Measurements from ENCODE around the gene HBZ. TPM values are rescaled to one million over a fixed set of nuclear protein-coding genes. Genes with fewer than 3 reads are reported as not detected.
"Not testable (repeated sequence)": the region's sequence is repeated elsewhere in the genome, so short reads cannot be mapped to it uniquely, and the experiment has no call there.

Gene HBZ
- total RNA-seq, 4 donors from 2014 or later = not detected

DNA sequence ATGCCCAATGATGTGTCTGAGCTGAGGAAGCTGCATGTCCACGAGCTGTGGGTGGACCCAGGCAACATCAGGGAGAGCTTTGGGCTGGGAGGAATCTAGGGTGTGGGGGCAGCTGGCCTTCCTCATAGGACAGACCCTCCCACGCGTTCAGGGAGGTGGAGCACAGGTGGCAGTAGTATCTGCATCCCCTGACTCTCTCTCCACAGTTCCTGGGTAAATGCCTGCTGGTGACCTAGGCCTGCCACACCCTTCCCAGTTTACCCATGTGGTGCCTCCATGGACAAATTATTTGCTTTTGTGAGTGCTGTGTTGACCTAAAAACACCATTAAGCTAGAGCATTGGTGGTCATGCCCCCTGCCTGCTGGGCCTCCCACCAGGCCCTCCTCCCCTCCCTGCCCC lies 16.6 kb downstream of the HBZ start:
- DNase-seq (ENCODE audit: low spot score in 2 of 2) = no peak
- TF ChIP-seq POLR2A (IDR thresholded peaks at IDR 0.05) (no peak), CTCF (IDR thresholded peaks at IDR 0.05) (no peak)
- no peak overlapping the region for H3K4me3 ChIP-seq (ENCODE audit: low read depth, poor library complexity, severe bottlenecking)
- intact Hi-C loops (cut with DNase I; ENCODE audit: low total_unique reads) = no loop called here
- WGBS, 2 donors = 27 to 29% methylated on average over 3 of the region's 3 CpGs

GRCh38 chr16:170088-170507 lies 17.7 kb downstream of the HBZ start:
- H3K4me3 ChIP-seq (ENCODE audit: low read depth, poor library complexity, severe bottlenecking); intact Hi-C loops (cut with DNase I; ENCODE audit: low total_unique reads); DNase-seq (ENCODE audit: low spot score in 2 of 2): not testable (repeated sequence)
- 1% methylated on average over 5 of the region's 5 CpGs for WGBS, 2 donors

GRCh38 chr16:170788-171187 lies 18.3 kb downstream of the HBZ start:
- 93 to 97% methylated on average over 1 of the region's 1 CpG for WGBS, 2 donors
- intact Hi-C loops (cut with DNase I; ENCODE audit: low total_unique reads) = no loop called here
- no peak for DNase-seq (ENCODE audit: low spot score in 2 of 2)
- TF ChIP-seq CTCF (IDR thresholded peaks at IDR 0.05) (no peak), POLR2A (IDR thresholded peaks at IDR 0.05) (no peak)
- H3K4me3 ChIP-seq (ENCODE audit: low read depth, poor library complexity, severe bottlenecking) = no peak overlapping the region

GRCh38 chr16:172374-172941 lies 20.0 kb downstream of the HBZ start, which contains the start of gene HBA2:
Gene HBA2 (plus strand): TSS chr16:172876. CDS start chr16:172913, 37 bp downstream.
- H3K4me3 ChIP-seq (ENCODE audit: low read depth, poor library complexity, severe bottlenecking); intact Hi-C loops (cut with DNase I; ENCODE audit: low total_unique reads); DNase-seq (ENCODE audit: low spot score in 2 of 2): not testable (repeated sequence)
- WGBS, 2 donors = no CpG with 5 or more reads among the region's 74 CpGs

DNA sequence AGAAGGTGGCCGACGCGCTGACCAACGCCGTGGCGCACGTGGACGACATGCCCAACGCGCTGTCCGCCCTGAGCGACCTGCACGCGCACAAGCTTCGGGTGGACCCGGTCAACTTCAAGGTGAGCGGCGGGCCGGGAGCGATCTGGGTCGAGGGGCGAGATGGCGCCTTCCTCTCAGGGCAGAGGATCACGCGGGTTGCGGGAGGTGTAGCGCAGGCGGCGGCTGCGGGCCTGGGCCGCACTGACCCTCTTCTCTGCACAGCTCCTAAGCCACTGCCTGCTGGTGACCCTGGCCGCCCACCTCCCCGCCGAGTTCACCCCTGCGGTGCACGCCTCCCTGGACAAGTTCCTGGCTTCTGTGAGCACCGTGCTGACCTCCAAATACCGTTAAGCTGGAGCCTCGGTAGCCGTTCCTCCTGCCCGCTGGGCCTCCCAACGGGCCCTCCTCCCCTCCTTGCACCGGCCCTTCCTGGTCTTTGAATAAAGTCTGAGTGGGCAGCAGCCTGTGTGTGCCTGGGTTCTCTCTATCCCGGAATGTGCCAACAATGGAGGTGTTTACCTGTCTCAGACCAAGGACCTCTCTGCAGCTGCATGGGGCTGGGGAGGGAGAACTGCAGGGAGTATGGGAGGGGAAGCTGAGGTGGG lies 20.9 kb downstream of the HBZ start:
- H3K4me3 ChIP-seq (ENCODE audit: low read depth, poor library complexity, severe bottlenecking); DNase-seq (ENCODE audit: low spot score in 2 of 2); intact Hi-C loops (cut with DNase I; ENCODE audit: low total_unique reads): not testable (repeated sequence)
- WGBS, 2 donors = 8% methylated on average over 11 to 18 of the region's 44 CpGs

DNA sequence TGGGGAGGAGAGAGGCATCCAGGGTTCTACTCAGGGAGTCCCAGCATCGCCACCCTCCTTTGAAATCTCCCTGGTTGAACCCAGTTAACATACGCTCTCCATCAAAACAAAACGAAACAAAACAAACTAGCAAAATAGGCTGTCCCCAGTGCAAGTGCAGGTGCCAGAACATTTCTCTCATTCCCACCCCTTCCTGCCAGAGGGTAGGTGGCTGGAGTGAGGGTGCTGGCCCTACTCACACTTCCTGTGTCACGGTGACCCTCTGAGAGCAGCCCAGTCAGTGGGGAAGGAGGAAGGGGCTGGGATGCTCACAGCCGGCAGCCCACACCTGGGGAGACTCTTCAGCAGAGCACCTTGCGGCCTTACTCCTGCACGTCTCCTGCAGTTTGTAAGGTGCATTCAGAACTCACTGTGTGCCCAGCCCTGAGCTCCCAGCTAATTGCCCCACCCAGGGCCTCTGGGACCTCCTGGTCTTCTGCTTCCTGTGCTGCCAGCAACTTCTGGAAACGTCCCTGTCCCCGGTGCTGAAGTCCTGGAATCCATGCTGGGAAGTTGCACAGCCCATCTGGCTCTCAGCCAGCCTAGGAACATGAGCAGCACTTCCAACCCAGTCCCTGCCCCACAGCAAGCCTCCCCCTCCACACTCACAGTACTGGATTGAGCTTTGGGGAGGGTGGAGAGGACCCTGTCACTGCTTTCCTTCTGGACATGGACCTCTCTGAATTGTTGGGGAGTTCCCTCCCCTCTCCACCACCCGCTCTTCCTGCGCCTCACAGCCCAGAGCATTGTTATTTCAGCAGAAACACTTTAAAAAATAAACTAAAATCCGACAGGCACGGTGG lies 21.7 kb downstream of the HBZ start:
- intact Hi-C loops (cut with DNase I; ENCODE audit: low total_unique reads); DNase-seq (ENCODE audit: low spot score in 2 of 2); H3K4me3 ChIP-seq (ENCODE audit: low read depth, poor library complexity, severe bottlenecking): not testable (repeated sequence)
- WGBS, 2 donors = 13 to 18% methylated on average over 5 to 8 of the region's 13 CpGs

- no peak for DNase-seq (ENCODE audit: low spot score in 2 of 2)
- intact Hi-C loops (cut with DNase I; ENCODE audit: low total_unique reads) = no loop called here
- TF ChIP-seq POLR2A (IDR thresholded peaks at IDR 0.05) = no peak
- no peak for TF ChIP-seq CTCF (IDR thresholded peaks at IDR 0.05)
- H3K4me3 ChIP-seq (ENCODE audit: low read depth, poor library complexity, severe bottlenecking) = no peak overlapping the region
- WGBS, 2 donors = 23 to 26% methylated on average over 8 of the region's 8 CpGs
These were observed 22.8 kb downstream of the HBZ start for GRCh38 chr16:175011-175949.

GRCh38 chr16:176006-176405 lies 23.6 kb downstream of the HBZ start:
- H3K4me3 ChIP-seq (ENCODE audit: low read depth, poor library complexity, severe bottlenecking); DNase-seq (ENCODE audit: low spot score in 2 of 2); intact Hi-C loops (cut with DNase I; ENCODE audit: low total_unique reads): not testable (repeated sequence)
- WGBS, 2 donors = no CpG with 5 or more reads among the region's 39 CpGs

DNA sequence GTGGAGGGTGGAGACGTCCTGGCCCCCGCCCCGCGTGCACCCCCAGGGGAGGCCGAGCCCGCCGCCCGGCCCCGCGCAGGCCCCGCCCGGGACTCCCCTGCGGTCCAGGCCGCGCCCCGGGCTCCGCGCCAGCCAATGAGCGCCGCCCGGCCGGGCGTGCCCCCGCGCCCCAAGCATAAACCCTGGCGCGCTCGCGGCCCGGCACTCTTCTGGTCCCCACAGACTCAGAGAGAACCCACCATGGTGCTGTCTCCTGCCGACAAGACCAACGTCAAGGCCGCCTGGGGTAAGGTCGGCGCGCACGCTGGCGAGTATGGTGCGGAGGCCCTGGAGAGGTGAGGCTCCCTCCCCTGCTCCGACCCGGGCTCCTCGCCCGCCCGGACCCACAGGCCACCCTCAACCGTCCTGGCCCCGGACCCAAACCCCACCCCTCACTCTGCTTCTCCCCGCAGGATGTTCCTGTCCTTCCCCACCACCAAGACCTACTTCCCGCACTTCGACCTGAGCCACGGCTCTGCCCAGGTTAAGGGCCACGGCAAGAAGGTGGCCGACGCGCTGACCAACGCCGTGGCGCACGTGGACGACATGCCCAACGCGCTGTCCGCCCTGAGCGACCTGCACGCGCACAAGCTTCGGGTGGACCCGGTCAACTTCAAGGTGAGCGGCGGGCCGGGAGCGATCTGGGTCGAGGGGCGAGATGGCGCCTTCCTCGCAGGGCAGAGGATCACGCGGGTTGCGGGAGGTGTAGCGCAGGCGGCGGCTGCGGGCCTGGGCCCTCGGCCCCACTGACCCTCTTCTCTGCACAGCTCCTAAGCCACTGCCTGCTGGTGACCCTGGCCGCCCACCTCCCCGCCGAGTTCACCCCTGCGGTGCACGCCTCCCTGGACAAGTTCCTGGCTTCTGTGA lies 24.3 kb downstream of the HBZ start, which contains the start of gene HBA1:
Gene HBA1, plus strand, starts transcription at position 204 of the 906 bp plus-strand sequence. Its CDS starts 37 bp downstream, at position 241.
- WGBS, 2 donors = 13% methylated on average over 6 to 11 of the region's 88 CpGs
- DNase-seq (ENCODE audit: low spot score in 2 of 2); intact Hi-C loops (cut with DNase I; ENCODE audit: low total_unique reads); H3K4me3 ChIP-seq (ENCODE audit: low read depth, poor library complexity, severe bottlenecking): not testable (repeated sequence)
